ENCODE results near the gene UBASH3B. TPM values are rescaled to one million over a fixed set of nuclear protein-coding genes. Genes with fewer than 3 reads are reported as not detected.

Gene UBASH3B
- total and polyA plus RNA-seq, 2 experiments from 2014 or later = 5.1 to 11.1 TPM

DNA sequence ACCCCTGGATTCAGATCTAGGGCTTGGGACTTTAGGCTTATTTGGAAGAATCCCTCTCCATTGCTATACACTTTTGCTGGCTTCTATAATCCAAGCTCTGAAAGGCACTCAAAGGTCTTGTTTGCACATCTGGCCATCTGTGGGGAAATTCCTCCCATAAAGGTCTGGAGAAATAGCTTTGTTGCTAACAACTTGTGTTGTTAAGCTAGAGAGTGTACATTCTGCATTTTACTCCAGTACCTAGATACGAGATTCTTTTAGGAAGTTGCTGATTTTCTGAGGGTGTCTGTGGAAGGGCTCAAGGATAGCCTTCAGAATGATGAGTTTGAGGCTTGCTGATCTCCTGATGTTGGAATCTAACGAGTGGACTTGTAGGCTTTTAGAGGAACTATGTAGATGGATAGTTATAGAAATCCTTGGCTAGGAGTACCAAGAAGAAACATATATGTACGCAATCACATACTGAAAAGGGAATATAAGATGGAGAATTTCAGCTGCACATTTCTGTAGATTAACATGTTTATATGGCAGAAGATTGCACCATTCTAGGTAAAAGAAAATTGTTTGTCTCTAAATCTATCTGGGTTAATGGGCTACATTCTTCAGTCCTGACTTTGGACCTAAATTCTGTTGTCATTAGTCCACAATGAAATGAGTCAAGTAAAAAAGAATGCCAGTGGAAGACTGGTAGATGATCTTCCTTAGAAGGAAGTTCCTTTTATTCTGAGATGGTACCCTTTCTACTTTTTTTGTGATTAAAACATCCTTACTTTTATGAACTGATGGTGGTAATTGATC is 51.0 kb downstream of the UBASH3B start:
- TF ChIP-seq EZH2 (IDR thresholded peaks at IDR 0.05; ENCODE audit: borderline replicate concordance) (no peak), EZH2phosphoT487 (IDR thresholded peaks at IDR 0.05; ENCODE audit: low read depth, severe bottlenecking, unreplicated experiment) (no peak)
- TF ChIP-seq, protein P1, sequence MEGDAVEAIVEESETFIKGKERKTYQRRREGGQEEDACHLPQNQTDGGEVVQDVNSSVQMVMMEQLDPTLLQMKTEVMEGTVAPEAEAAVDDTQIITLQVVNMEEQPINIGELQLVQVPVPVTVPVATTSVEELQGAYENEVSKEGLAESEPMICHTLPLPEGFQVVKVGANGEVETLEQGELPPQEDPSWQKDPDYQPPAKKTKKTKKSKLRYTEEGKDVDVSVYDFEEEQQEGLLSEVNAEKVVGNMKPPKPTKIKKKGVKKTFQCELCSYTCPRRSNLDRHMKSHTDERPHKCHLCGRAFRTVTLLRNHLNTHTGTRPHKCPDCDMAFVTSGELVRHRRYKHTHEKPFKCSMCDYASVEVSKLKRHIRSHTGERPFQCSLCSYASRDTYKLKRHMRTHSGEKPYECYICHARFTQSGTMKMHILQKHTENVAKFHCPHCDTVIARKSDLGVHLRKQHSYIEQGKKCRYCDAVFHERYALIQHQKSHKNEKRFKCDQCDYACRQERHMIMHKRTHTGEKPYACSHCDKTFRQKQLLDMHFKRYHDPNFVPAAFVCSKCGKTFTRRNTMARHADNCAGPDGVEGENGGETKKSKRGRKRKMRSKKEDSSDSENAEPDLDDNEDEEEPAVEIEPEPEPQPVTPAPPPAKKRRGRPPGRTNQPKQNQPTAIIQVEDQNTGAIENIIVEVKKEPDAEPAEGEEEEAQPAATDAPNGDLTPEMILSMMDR (IDR thresholded peaks at IDR 0.05; ENCODE audit: poor library complexity) = no peak
- H3K79me2 ChIP-seq = no peaks in the 10 kb centered on the region
- H3K27me3 ChIP-seq = no peaks in the 10 kb centered on the region
- no peaks in the 10 kb centered on the region for H3K4me1 ChIP-seq (ENCODE audit: insufficient read depth)
- 73% methylated on average over 3 of the region's 3 CpGs for WGBS (ENCODE audit: low lambda C conversion rate, missing lambda C conversion rate)
- no peak overlapping the region for H3K4me2 ChIP-seq
- H4K20me1 ChIP-seq (ENCODE audit: insufficient read depth, poor library complexity, severe bottlenecking) = no peaks in the 10 kb centered on the region
- DNase-seq (ENCODE audit: low spot score) = peak; percentile 39
- peak overlapping the region; percentile 53 for H3K27ac ChIP-seq
- H3K9me2 ChIP-seq (replicated peaks; ENCODE audit: insufficient read depth) = no peaks in the 10 kb centered on the region
- no peaks in the 10 kb centered on the region for H3K9me3 ChIP-seq (ENCODE audit: low read depth)
- no peak overlapping the region for H3K4me3 ChIP-seq
- H2AFZ ChIP-seq = no peak overlapping the region
- no peaks in the 10 kb centered on the region for H3K36me3 ChIP-seq (replicated peaks; ENCODE audit: insufficient read depth, low read depth)

DNA sequence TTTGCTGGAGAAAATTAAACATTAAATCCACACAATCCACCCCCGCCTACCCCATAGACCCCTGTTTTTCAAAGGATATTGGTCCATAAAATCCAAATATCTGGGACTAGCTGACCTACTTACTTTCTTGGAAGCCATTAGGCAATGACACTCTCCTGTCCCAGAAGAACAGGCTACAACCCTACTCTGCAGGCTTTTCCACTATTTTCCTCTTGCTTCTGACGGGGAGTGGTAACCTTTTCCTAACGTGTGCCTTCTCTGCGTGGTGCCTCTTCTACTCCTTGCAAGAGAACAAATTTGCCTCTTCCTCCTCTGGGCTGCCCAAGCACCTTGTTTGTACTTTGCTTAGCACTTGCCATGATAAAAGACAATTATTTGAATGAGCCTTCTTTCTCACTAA is 51.6 kb downstream of the UBASH3B start:
- Histone ChIP-seq H3K9me3 (ENCODE audit: low read depth) (no peaks in the 10 kb centered on the region), H3K4me2 (no peak overlapping the region), H3K4me1 (ENCODE audit: insufficient read depth) (no peaks in the 10 kb centered on the region), H4K20me1 (ENCODE audit: insufficient read depth, poor library complexity, severe bottlenecking) (no peaks in the 10 kb centered on the region), H3K27me3 (no peaks in the 10 kb centered on the region), H2AFZ (no peak overlapping the region), H3K79me2 (no peaks in the 10 kb centered on the region), H3K4me3 (no peak overlapping the region), H3K27ac (no peak overlapping the region), H3K36me3 (replicated peaks; ENCODE audit: insufficient read depth, low read depth) (no peaks in the 10 kb centered on the region), H3K9me2 (replicated peaks; ENCODE audit: insufficient read depth) (no peaks in the 10 kb centered on the region)
- no peak for DNase-seq (ENCODE audit: low spot score)
- TF ChIP-seq EZH2phosphoT487 (IDR thresholded peaks at IDR 0.05; ENCODE audit: low read depth, severe bottlenecking, unreplicated experiment) (no peak), EZH2 (IDR thresholded peaks at IDR 0.05; ENCODE audit: borderline replicate concordance) (no peak)
- TF ChIP-seq, protein P1 (IDR thresholded peaks at IDR 0.05; ENCODE audit: poor library complexity) = no peak
- 78% methylated on average over 4 of the region's 4 CpGs for WGBS (ENCODE audit: low lambda C conversion rate, missing lambda C conversion rate)

GRCh38 chr11:122707901-122708300 is 52.4 kb downstream of the UBASH3B start:
- no peak overlapping the region for H3K4me2 ChIP-seq
- no peaks in the 10 kb centered on the region for H3K9me2 ChIP-seq (replicated peaks; ENCODE audit: insufficient read depth)
- no peaks in the 10 kb centered on the region for H3K9me3 ChIP-seq (ENCODE audit: low read depth)
- H3K4me3 ChIP-seq = no peak overlapping the region
- DNase-seq (ENCODE audit: low spot score) = no peak
- no peaks in the 10 kb centered on the region for H3K4me1 ChIP-seq (ENCODE audit: insufficient read depth)
- TF ChIP-seq, protein P1 (IDR thresholded peaks at IDR 0.05; ENCODE audit: poor library complexity) = no peak
- no peak for TF ChIP-seq EZH2phosphoT487 (IDR thresholded peaks at IDR 0.05; ENCODE audit: low read depth, severe bottlenecking, unreplicated experiment)
- no peak for TF ChIP-seq EZH2 (IDR thresholded peaks at IDR 0.05; ENCODE audit: borderline replicate concordance)
- H2AFZ ChIP-seq = no peak overlapping the region
- H3K36me3 ChIP-seq (replicated peaks; ENCODE audit: insufficient read depth, low read depth) = no peaks in the 10 kb centered on the region
- 65% methylated on average over 4 of the region's 4 CpGs for WGBS (ENCODE audit: low lambda C conversion rate, missing lambda C conversion rate)
- no peak overlapping the region for H3K27ac ChIP-seq
- H3K27me3 ChIP-seq = no peaks in the 10 kb centered on the region
- no peaks in the 10 kb centered on the region for H3K79me2 ChIP-seq
- no peaks in the 10 kb centered on the region for H4K20me1 ChIP-seq (ENCODE audit: insufficient read depth, poor library complexity, severe bottlenecking)
